Tibial nerve (tissue), 4 donors: ENCODE data around the gene HSPA1L. TPM values are rescaled to one million over a fixed set of nuclear protein-coding genes. Genes with fewer than 3 reads are reported as not detected.
"Not testable (repeated sequence)": the region's sequence is repeated elsewhere in the genome, so short reads cannot be mapped to it uniquely, and the experiment has no call there.

Experiments used
- DNase-seq, 2 donors: peaks; one replicate each; pipeline ENCODE4 v3.0.0-alpha.2; 2019; ENCODE audit warnings: low spot score in 2 of 2
- H3K27ac ChIP-seq, 4 donors: fragments of 200-600 bp; sonication (generic) in 3 of 4; one replicate each; pipeline ENCODE4 v1.5.1; 2017 to 2019; ENCODE audit warnings: mild to moderate bottlenecking in 1 of 4
- H3K27me3 ChIP-seq, 2 donors: fragments of 200-600 bp; sonication (generic) in 1 of 2; one replicate each; pipeline versions ENCODE4 v1.5.1 to v1.6.0; 2017 to 2019
- H3K36me3 ChIP-seq, 3 donors: fragments of 200-600 bp; sonication (generic); one replicate each; pipeline ENCODE4 v1.5.1; 2018 to 2019
- H3K4me1 ChIP-seq, 4 donors: fragments of 200-600 bp; sonication (generic) in 3 of 4; one replicate each; pipeline ENCODE4 v1.5.1; 2017 to 2019
- H3K4me3 ChIP-seq, 4 donors: fragments of 200-600 bp; sonication (generic) in 3 of 4; one replicate each; pipeline ENCODE4 v1.5.1; 2017 to 2019; ENCODE audit warnings: mild to moderate bottlenecking in 1 of 4, moderate library complexity in 1 of 4
- H3K9me3 ChIP-seq, 4 donors: fragments of 200-600 bp; sonication (generic) in 3 of 4; one replicate each; pipeline ENCODE4 v1.5.1; 2017 to 2019
- EP300 ChIP-seq, 2 donors: sonication (generic); formaldehyde crosslinking; IDR thresholded peaks; one replicate each; pipeline ENCODE4 v1.6.1; 2017; ENCODE audit warnings: antibody characterized with exemption in 2 of 2, mild to moderate bottlenecking in 1 of 2
- POLR2A ChIP-seq, 2 donors: fragments of 450-650 bp; IDR thresholded peaks; one replicate each; pipeline ENCODE4 v1.6.1; 2017; ENCODE audit warnings: antibody characterized with exemption in 2 of 2, mild to moderate bottlenecking in 2 of 2, moderate library complexity in 2 of 2
- WGBS, 2 donors: methylation state at CpG; one replicate each; pipeline ENCODE4 v1.1.5; 2018; 5-methylcytosine and 5-hydroxymethylcytosine counted together
- total RNA-seq, 4 donors: library from RNA; depleted of rRNA; stranded (reverse); fragments of >200 nt; gene quantifications; one replicate each; pipeline ENCODE4 v1.1.0, GENCODE V29; 2016
- TF ChIP-seq, protein P1 (sequence below), 5 experiments: fragments of 200-600 bp in 3 of 5; fragments of 450-650 bp in 2 of 5; sonication (generic) in 3 of 5; IDR thresholded peaks; one replicate each; pipeline ENCODE4 v1.5.1; 2016 to 2019; ENCODE audit warnings: antibody characterized with exemption in 5 of 5, mild to moderate bottlenecking in 3 of 5, moderate library complexity in 2 of 5

The HSPA1L gene
- total RNA-seq, 4 donors from 2014 or later = 0.20 to 2.4 (median 1.2) TPM

DNA sequence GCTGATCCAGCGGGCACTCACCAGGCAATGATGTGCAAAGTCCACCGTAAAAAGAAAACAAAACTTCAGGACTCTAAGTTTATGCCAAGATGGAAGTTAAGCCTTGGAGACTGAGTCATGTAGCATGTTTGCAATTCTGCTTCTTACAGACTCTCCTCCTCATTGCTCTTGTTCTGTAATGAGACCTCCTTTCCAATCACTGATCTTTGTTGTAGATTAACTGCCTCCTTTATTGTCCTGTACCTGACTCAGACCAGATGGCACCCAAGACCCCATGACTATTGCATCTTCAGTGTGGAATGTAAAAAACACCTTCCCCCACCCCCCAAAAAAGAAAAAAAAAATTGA lies 36.4 kb upstream of the HSPA1L start:
- no peak overlapping the region for H3K27ac ChIP-seq
- no peaks in the 10 kb centered on the region for H3K27me3 ChIP-seq
- H3K4me1 ChIP-seq = no peaks in the 10 kb centered on the region
- DNase-seq = no peak
- TF ChIP-seq EP300 (IDR thresholded peaks at IDR 0.05) = no peak
- TF ChIP-seq, protein P1, sequence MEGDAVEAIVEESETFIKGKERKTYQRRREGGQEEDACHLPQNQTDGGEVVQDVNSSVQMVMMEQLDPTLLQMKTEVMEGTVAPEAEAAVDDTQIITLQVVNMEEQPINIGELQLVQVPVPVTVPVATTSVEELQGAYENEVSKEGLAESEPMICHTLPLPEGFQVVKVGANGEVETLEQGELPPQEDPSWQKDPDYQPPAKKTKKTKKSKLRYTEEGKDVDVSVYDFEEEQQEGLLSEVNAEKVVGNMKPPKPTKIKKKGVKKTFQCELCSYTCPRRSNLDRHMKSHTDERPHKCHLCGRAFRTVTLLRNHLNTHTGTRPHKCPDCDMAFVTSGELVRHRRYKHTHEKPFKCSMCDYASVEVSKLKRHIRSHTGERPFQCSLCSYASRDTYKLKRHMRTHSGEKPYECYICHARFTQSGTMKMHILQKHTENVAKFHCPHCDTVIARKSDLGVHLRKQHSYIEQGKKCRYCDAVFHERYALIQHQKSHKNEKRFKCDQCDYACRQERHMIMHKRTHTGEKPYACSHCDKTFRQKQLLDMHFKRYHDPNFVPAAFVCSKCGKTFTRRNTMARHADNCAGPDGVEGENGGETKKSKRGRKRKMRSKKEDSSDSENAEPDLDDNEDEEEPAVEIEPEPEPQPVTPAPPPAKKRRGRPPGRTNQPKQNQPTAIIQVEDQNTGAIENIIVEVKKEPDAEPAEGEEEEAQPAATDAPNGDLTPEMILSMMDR (IDR thresholded peaks at IDR 0.05) = no peak
- no peak overlapping the region for H3K4me3 ChIP-seq
- H3K9me3 ChIP-seq = no peaks in the 10 kb centered on the region
- peaks cover 0 to under 1% (median 0%) of the 10 kb centered on the region in 3 donors for H3K36me3 ChIP-seq
- 65 to 86% methylated on average over 2 of the region's 2 CpGs for WGBS, 2 donors

DNA sequence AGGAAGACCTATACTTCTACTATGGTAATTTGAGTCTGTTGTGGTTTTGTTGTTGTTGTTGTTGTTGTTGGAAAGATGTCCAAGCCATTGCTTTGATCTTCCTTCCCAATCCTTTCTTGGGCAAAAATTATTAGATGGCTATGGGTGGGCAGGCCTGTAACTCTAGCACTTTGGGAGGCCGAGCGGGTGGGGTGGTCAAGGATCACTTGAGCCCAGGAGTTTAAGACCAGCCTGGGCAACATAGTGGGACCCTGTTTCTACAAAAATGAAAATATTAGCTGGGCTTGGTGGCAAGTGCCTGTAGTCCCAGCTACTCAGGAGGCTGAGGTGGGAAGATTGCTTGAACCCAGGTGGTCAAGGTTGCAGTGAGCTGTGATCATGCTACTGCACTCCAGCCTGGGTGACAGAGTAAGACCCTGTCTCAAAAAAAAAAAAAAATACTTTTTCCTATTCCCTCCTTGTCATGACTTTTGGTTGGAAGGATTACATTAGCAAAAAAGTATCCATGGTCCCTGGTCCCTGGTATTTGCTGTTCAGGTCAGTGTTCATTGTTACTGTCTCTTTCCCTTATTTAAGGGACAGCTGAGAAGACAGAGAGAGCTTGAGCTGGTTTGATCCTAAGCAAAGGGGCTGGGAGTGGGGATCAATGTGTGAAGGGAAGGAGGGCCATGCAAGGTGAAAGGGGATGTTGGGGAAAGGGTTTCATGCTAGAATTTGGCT lies 35.8 kb upstream of the HSPA1L start:
- Histone ChIP-seq H3K4me3 (no peak overlapping the region), H3K27ac (no peak overlapping the region), H3K4me1 (no peaks in the 10 kb centered on the region), H3K27me3 (no peaks in the 10 kb centered on the region), H3K9me3 (no peaks in the 10 kb centered on the region), H3K36me3 (no peaks in the 10 kb centered on the region)
- no peak for TF ChIP-seq EP300 (IDR thresholded peaks at IDR 0.05)
- TF ChIP-seq, protein P1 (IDR thresholded peaks at IDR 0.05) = no peak
- TF ChIP-seq POLR2A (IDR thresholded peaks at IDR 0.05) = no peak
- DNase-seq = no peak
- WGBS, 2 donors = 83 to 96% methylated on average over 2 of the region's 2 CpGs

DNA sequence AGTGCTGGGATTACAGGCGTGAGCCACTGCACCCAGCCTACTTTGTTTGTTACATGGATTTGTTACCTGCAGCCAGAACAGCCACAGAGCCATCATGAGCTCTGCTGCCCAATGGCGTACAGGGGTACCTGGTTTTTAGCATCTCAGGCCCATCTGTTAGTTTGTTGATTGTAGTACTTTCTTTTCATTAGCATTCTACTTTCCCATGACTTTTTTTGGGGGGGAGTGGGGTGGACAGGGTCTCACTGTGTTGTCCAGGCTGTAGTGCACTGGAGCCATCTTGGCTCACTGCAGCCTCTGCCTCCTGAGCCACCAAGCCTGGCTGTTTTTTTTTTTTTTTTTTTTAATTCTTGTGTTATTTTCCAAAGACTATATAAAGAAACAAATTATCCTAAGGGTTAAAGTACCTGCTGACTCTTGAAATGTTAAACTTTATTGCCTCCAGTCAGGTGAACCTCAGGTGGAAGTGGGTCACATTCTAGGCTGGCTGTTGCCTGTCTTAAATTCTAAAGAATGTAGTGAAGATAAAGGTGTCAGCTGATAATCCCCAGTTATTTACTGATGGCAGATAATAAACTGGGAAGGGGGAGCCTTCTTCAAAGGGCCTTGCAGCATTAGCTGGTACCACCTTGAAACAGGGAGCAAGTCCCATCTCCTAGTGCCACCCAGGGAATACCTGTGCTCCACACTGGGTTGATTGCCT lies 32.3 kb upstream of the HSPA1L start:
- Histone ChIP-seq H3K27me3 (no peaks in the 10 kb centered on the region), H3K9me3 (no peaks in the 10 kb centered on the region), H3K36me3 (peaks cover 0 to 22% (median 0%) of the 10 kb centered on the region in 3 donors), H3K4me1 (no peaks in the 10 kb centered on the region), H3K27ac (no peak overlapping the region), H3K4me3 (no peak overlapping the region)
- TF ChIP-seq, protein P1 (IDR thresholded peaks at IDR 0.05) = no peak
- no peak for TF ChIP-seq POLR2A (IDR thresholded peaks at IDR 0.05)
- WGBS, 2 donors = 88 to 94% methylated on average over 2 of the region's 2 CpGs
- DNase-seq = no peak

DNA sequence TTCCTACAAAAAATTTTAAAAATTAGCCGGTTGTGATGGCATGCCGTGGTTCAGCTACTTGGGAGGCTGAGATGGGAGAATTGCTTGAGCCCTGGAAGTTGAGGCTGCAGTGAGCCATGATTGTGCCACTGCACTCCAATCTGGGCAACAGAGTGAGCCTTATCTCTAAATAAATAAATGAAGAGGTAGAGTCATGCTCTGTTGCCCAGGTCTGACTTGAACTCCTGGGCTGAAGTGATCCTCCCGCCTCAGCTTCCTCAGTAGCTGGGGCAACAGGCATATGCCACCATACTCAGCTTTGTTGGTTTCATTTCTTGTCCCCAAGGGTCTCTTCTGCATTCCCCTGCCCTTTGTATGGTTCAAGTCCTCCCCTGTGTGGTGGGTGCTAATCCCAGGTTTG lies 29.4 kb upstream of the HSPA1L start:
- Histone ChIP-seq H3K4me3 (no peak overlapping the region), H3K27ac (no peak overlapping the region), H3K4me1 (no peaks in the 10 kb centered on the region), H3K27me3 (no peaks in the 10 kb centered on the region), H3K9me3 (no peaks in the 10 kb centered on the region), H3K36me3 (peaks cover 0 to 52% (median 9%) of the 10 kb centered on the region in 3 donors)
- no peak for TF ChIP-seq EP300 (IDR thresholded peaks at IDR 0.05)
- TF ChIP-seq, protein P1 (IDR thresholded peaks at IDR 0.05) = no peak
- TF ChIP-seq POLR2A (IDR thresholded peaks at IDR 0.05) = no peak
- DNase-seq = no peak
- WGBS, 2 donors = 97 to 100% methylated on average over 3 of the region's 3 CpGs

DNA sequence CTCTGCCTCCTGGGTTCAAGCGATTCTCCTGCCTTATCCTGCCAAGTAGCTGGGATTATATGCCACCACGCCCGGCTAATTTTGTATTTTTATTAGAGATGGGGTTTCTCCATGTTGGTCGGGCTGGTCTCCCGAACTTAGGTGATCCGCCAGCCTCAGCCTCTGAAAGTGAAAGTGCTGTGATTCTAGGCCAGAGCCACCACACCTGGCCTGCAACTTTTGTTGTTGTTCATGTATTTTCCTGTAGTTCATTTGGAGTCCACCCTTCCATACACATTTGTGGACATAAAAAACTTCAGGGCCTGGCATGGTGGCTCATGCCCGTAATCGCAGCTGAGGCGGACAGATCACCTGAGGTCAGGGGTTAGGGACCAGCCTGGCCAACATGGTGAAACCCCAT lies 27.0 kb upstream of the HSPA1L start:
- 95% methylated on average over 9 of the region's 9 CpGs for WGBS, 2 donors

DNA sequence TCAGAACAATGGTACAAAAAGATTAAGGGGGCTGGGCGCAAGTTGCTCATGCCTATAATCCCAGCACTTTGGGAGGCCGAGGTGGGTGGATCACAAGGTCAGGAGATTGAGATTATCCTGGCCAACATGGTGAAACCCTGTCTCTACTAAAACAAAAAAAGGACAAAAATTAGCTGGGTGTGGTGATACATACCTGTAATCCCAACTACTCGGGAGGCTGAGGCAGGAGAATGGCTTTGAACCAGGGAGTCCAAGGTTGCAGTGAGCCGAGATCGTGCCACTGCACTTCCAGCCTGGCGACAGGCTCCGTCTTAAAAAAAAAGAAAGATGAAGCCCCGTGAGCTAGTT lies 24.7 kb upstream of the HSPA1L start:
- H3K36me3 ChIP-seq = peaks cover 0 to 80% (median 14%) of the 10 kb centered on the region in 3 donors

More for the DNA sequence above, 27.0 kb upstream of the HSPA1L start:
- peaks cover 0 to 20% (median 14%) of the 10 kb centered on the region in 4 donors for H3K4me1 ChIP-seq
- H3K27ac ChIP-seq = no peak overlapping the region
- TF ChIP-seq, protein P1 (IDR thresholded peaks at IDR 0.05) = no peak
- TF ChIP-seq EP300 (IDR thresholded peaks at IDR 0.05) (no peak), POLR2A (IDR thresholded peaks at IDR 0.05) (no peak)
- no peak overlapping the region for H3K4me3 ChIP-seq
- no peak for DNase-seq
- H3K9me3 ChIP-seq = no peaks in the 10 kb centered on the region
- H3K36me3 ChIP-seq = peaks cover 0 to 76% (median 14%) of the 10 kb centered on the region in 3 donors
- no peaks in the 10 kb centered on the region for H3K27me3 ChIP-seq

More for the DNA sequence above, 24.7 kb upstream of the HSPA1L start:
- H3K27me3 ChIP-seq, H3K4me3 ChIP-seq, H3K27ac ChIP-seq, H3K9me3 ChIP-seq, DNase-seq: not testable (repeated sequence)
- H3K4me1 ChIP-seq = peaks cover 0 to 38% (median 28%) of the 10 kb centered on the region in 4 donors
- WGBS, 2 donors = 87 to 92% methylated on average over 8 of the region's 8 CpGs
